ENCODE measurements around the gene ADSS1. TPM values are rescaled to one million over a fixed set of nuclear protein-coding genes. Genes with fewer than 3 reads are reported as not detected.

The ADSS1 gene
- total RNA-seq, 4 donors from 2014 or later: 3.4 to 11.4 (median 8.4) TPM

DNA sequence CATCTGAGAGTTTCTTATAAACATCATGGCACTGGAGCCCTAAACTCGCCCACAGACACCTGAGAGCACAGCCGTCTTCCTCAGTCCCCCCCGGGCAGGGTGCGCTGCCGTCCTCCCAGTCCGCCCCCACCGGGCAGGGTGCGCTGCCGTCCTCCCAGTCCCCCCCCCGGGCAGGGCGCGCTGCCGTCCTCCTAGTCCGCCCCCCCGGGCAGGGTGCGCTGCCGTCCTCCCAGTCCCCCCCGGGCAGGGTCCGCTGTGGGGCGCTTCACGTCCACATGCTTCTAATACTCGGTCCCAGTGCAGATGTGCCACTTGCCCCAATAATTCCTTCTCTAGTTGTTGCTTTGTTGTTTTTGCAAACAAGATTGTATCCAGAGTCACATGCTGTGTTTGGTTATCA, 6.9 kb upstream of the ADSS1 start:
- peaks cover 15 to 68% (median 37%) of the 10 kb centered on the region in 3 donors for H3K36me3 ChIP-seq
- WGBS, 2 donors: 85 to 94% methylated on average over 3 to 5 of the region's 22 CpGs

GRCh38 chr14:104717646-104718045, 6.4 kb upstream of the ADSS1 start:
- no peak overlapping the region for H3K4me3 ChIP-seq
- peaks cover 15 to 63% (median 31%) of the 10 kb centered on the region in 3 donors for H3K36me3 ChIP-seq
- TF ChIP-seq POLR2A (IDR thresholded peaks at IDR 0.05): no peak
- TF ChIP-seq, protein P1, sequence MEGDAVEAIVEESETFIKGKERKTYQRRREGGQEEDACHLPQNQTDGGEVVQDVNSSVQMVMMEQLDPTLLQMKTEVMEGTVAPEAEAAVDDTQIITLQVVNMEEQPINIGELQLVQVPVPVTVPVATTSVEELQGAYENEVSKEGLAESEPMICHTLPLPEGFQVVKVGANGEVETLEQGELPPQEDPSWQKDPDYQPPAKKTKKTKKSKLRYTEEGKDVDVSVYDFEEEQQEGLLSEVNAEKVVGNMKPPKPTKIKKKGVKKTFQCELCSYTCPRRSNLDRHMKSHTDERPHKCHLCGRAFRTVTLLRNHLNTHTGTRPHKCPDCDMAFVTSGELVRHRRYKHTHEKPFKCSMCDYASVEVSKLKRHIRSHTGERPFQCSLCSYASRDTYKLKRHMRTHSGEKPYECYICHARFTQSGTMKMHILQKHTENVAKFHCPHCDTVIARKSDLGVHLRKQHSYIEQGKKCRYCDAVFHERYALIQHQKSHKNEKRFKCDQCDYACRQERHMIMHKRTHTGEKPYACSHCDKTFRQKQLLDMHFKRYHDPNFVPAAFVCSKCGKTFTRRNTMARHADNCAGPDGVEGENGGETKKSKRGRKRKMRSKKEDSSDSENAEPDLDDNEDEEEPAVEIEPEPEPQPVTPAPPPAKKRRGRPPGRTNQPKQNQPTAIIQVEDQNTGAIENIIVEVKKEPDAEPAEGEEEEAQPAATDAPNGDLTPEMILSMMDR (IDR thresholded peaks at IDR 0.05): no peak
- H3K9me3 ChIP-seq: no peaks in the 10 kb centered on the region
- peaks cover under 1 to 19% (median 9%) of the 10 kb centered on the region in 3 donors for H3K4me1 ChIP-seq
- DNase-seq: no peak
- no peak overlapping the region for H3K27ac ChIP-seq
- no peaks in the 10 kb centered on the region for H3K27me3 ChIP-seq
- WGBS, 2 donors: 68 to 87% methylated on average over 8 to 19 of the region's 20 CpGs
- intact Hi-C loops (cut with DNase I): no loop called here

More for the DNA sequence above, 6.9 kb upstream of the ADSS1 start:
- intact Hi-C loops (cut with DNase I): no loop called here
- TF ChIP-seq, protein P1 (IDR thresholded peaks at IDR 0.05): no peak
- no peak for TF ChIP-seq POLR2A (IDR thresholded peaks at IDR 0.05)
- H3K27me3 ChIP-seq: no peaks in the 10 kb centered on the region
- no peaks in the 10 kb centered on the region for H3K9me3 ChIP-seq
- DNase-seq: no peak
- peaks cover 0 to 14% (median 4%) of the 10 kb centered on the region in 3 donors for H3K4me1 ChIP-seq
- H3K27ac ChIP-seq: no peak overlapping the region
- H3K4me3 ChIP-seq: no peak overlapping the region

DNA sequence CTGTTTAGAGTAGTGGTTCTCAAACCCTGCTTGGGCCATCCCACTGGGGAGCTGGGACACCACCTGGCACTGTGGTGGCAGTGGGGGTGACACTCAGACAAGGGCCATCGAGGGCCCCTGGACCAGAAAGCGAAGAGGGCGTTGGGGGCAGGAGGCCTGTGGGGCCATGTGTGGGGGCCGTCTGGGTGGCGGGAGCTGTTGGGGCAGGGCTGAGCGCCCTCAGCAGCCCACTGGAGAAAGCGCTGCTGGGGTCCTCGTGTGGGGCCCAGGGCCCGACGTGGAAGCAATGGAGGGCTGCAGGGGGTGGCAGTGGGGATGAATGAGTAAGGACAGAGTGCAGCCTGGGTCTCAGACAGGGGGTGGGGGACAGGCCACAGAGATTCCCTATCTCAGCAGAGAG, 5.9 kb upstream of the ADSS1 start:
- Histone ChIP-seq H3K27me3 (no peaks in the 10 kb centered on the region), H3K4me3 (no peak overlapping the region), H3K4me1 (peaks cover 6 to 24% (median 14%) of the 10 kb centered on the region in 3 donors), H3K27ac (no peak overlapping the region), H3K36me3 (peaks cover 15 to 58% (median 26%) of the 10 kb centered on the region in 3 donors), H3K9me3 (no peaks in the 10 kb centered on the region)
- intact Hi-C loops (cut with DNase I): no loop called here
- no peak for DNase-seq
- WGBS, 2 donors: 87% methylated on average over 9 of the region's 10 CpGs; no CpG with 5 or more reads in 1 of the 2 donors
- no peak for TF ChIP-seq POLR2A (IDR thresholded peaks at IDR 0.05)
- TF ChIP-seq, protein P1 (IDR thresholded peaks at IDR 0.05): no peak

GRCh38 chr14:104718871-104719270, 5.2 kb upstream of the ADSS1 start:
- peaks cover 12 to 51% (median 19%) of the 10 kb centered on the region in 3 donors for H3K36me3 ChIP-seq
- DNase-seq: no peak
- WGBS, 2 donors: 100% methylated on average over 2 of the region's 11 CpGs; no CpG with 5 or more reads in 1 of the 2 donors
- no peaks in the 10 kb centered on the region for H3K27me3 ChIP-seq
- H3K9me3 ChIP-seq: no peaks in the 10 kb centered on the region
- TF ChIP-seq, protein P1 (IDR thresholded peaks at IDR 0.05): no peak
- no peak for TF ChIP-seq POLR2A (IDR thresholded peaks at IDR 0.05)
- no peak overlapping the region for H3K4me3 ChIP-seq
- no peak overlapping the region for H3K27ac ChIP-seq
- peaks cover 10 to 31% (median 20%) of the 10 kb centered on the region in 3 donors for H3K4me1 ChIP-seq
- intact Hi-C loops (cut with DNase I): no loop called here

GRCh38 chr14:104719343-104719742, 4.7 kb upstream of the ADSS1 start:
- peaks cover 13 to 34% (median 20%) of the 10 kb centered on the region in 3 donors for H3K4me1 ChIP-seq
- no peak for DNase-seq
- intact Hi-C loops (cut with DNase I): no loop called here
- no peak overlapping the region for H3K4me3 ChIP-seq
- H3K36me3 ChIP-seq: peaks cover 7 to 46% (median 14%) of the 10 kb centered on the region in 3 donors
- H3K27ac ChIP-seq: no peak overlapping the region
- no peaks in the 10 kb centered on the region for H3K27me3 ChIP-seq
- 80 to 85% methylated on average over 1 to 6 of the region's 15 CpGs for WGBS, 2 donors
- no peak for TF ChIP-seq POLR2A (IDR thresholded peaks at IDR 0.05)
- TF ChIP-seq, protein P1 (IDR thresholded peaks at IDR 0.05): no peak
- no peaks in the 10 kb centered on the region for H3K9me3 ChIP-seq

Measured in esophagus squamous epithelium (tissue), 5 donors.